ENCODE data around the gene TNFSF4.

The TNFSF4 gene

DNA sequence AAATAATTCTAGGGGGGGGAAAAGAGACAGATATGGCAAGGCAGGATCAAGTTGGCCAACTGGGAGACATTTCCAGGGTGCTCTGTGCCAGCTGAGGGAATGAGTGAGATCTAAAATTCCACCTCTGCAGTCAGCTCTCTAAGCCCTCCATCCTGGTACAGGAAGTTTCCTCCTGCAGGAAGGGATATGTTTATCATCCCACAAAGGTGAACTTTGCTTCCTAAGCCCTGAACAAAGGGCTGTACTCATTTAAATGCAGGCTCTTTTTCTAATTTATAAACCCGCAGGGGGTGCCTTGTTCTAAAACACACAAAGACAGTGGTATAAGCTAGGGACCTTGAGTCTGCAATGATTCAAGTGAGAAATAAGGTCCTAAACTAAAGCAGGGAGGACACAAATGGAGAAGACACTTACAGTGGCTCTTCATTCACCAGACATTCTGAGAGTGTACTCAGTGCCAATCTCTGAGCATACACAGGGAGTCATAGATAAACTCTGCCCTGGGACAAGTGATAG lies 3.6 kb upstream of the TNFSF4 start:
- no peak for DNase-seq (ENCODE audit: low read depth)

DNA sequence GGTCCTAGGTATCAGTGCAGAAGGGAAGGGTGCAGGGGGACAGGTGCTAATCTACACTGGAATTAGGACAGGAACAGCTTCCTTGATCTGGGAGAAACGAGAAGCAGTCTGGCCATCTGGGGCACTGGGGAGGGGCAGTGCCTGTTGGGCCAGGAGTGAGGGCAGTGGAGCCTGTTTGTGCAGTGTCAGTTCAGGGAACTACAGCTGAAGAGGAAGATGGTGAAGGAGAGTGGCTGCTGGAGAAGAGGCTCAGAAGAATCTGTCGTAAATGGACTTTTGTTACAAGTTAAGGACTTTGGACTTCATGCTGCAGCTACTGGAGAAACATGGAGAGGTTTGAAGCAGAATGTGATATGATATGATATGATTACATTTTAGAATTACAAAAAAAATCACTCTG lies 3.2 kb upstream of the TNFSF4 start:
- no peak for DNase-seq (ENCODE audit: low read depth)

DNA sequence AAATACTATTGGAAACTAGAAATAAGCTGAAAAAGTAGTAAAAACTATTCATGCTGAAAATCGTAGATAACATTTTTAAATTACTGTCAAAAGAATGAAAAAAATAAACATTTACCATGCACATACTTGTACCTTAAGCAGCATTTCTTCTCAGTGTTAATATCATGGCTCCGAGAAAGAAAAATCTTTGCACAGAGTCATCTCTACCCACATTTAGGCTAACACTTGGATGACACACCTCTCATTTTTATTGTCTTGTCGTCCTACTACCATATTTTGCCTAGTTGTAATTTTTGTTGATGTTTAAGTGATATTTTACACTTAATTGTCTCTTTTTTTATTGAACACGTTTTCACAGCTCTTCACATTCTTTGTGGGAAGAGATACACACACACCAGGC lies 1.7 kb upstream of the TNFSF4 start:
- no peak for DNase-seq (ENCODE audit: low read depth)

DNA sequence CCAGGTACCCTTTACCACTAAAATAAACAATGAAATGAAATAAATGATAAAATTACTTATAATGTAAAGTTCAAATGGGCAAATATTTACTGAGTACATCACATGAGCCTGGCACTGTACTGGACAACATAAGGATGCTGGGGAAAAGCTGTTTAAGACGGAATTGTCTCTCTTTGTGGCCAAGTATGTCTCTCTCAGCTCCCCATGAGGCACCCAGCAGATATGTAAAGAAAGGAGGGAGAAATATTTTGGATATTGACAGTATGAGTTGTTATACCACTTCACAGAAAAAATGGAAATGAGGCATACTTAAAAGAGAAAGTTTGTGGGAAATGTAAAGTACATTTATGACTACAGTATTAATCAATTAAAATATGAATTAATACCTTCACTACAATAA lies 1.0 kb upstream of the TNFSF4 start:
- DNase-seq (ENCODE audit: low read depth): no peak

DNA sequence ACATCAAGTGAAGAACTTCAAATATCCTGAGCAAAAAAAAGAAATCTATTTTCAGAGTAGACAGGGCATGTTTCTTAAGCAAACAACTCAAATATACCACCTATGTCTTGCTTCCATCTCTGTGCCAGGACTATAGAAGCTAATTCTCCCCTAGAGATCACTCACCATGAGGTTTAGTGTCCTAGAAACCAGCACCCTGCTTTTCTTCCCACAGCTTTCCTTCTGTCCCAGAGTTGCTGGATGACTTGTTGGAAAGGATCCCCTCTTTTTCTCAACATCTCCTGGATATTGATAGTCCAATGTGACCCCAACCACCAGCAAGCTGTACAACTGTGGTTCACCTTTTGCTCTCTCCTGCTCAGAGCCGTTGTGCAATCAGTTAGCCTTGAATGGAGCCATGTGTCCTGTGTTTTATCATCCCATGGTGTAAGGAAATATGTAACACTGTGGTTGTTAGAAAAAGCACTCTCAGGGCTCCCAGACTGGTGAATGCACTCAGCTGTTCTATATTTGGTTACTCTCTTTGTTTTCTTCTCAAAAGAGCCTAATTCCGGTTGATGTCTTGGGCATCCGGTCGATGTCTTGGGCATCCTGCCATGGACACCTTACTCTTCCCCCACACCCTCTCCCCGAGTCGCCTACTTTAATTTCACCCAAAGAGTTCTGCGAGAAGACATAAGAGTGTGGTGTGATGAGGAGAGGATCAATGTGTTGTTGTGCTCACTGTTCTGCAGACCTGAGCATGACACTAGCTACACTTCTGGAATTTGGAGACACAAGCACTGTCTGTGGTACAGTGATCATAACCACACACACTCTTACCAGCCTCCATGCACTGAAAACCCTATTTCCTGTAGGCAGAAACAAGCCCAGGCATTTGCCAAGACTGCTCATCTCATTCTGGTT lies 1.7 kb downstream of the TNFSF4 start:
- DNase-seq (ENCODE audit: low read depth): peak; percentile 93

DNA sequence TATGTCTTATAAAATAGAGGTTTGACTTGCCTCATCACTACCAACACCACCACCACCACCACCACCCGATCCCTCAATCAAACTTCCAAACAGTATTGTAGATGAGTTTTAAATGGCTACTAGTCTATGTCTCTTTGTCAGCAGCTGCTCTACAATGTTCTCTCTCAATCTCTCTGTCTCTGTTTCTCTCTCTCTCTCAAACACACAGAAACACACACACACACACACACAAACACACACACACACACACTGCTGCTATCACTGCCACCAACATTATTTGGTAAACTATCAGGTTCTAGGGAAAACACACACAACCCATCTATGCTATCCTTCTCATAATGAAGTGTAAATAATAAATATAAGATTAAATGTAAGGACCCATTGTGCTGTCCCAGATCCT lies 2.4 kb downstream of the TNFSF4 start:
- DNase-seq (ENCODE audit: low read depth): no peak

DNA sequence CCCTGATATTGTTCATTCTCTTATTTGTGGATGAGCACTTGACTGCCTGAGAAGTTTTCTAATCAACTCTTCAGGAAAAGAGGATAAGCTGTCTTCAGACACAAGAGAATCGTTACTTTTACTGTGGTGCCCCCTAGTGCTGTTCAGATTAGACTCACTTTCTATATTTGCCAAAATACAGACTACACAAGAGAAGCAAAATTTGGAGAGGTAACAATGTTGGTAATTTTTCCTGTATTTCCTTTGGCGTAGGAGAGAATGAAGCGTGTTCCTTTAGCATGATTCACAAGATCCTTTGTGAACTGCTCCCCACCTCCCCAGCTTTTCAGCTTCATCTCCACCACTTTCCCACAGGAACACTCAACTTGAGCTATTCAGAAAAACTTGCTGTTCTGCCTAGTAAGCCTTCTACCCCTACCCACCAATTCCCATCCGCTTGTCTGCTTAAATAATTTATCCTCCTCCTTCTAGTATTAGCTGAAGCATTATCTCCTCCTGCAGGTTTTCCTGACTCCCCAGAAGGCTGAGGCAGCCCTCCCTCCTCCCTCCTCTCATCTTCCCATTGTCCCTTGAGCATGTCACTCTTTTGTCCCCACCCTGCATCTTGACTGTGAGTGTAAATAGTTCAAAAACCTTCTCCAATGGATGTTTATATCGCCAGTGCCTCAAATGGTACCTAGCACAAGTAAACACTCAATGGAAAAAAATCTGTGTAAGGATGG lies 4.5 kb downstream of the TNFSF4 start:
- DNase-seq (ENCODE audit: low read depth): peak; percentile 78

DNA sequence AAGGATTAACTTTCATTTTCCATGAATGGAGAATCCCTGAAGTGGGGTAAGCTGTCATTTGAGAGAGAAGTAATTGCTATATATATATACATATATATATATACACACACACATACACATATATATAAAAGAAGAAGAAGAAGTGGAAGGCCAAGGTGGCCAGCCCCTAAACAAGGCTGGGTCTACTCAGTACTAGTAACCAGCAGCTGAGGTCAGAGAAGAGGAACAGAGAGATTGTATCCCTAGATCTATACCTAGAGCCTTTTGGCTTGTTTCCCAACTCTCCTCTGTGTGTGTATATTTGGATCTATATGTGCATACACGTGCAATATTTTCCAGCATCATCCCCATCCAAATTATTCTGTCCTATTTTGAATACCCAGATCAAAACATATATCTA lies 5.2 kb downstream of the TNFSF4 start:
- DNase-seq (ENCODE audit: low read depth): no peak

DNA sequence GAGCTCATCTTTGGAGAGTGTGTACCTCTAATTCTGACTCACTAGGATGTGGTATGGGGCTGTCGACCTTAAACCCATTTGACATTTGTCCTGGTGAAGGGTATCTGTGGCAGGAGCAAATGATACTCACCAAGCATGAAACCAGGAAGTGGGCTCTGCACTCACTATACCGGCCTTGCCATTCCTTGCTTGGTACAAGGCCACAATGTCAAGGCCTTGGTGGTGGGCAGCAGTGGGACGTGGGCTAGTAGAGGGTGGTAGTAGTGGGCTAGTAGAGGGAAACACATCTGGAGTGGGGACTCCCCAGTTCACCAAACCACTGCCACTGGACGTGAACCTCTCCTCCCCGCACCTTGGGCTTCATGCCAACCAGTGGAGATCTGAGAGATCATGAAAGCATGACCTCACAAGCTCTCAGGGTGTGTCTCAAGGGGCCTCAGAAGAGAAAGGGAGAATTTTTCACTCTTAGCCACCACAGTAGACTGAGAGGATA lies 11.5 kb downstream of the TNFSF4 start:
- no peak for DNase-seq (ENCODE audit: low read depth)

DNA sequence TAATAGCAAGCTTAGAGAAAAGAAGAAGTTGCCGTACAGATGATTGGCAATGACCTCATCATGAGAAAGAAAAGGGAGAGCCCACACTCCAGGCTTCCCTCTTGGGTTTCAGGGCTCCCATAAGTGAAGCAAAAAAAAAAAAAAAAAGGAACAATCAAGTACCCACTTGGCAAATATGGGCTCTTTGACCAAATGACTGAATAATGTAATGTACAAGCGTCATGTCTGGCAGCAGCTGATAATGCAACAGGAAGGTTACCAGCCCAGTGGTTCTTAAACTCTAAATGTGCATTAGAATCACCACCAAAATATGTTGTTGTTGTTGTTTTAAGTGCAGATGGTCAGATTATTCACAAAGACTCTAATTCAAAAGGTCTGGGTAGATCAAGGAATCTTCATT lies 13.5 kb downstream of the TNFSF4 start:
- peak; percentile 50 for DNase-seq (ENCODE audit: low read depth)

DNA sequence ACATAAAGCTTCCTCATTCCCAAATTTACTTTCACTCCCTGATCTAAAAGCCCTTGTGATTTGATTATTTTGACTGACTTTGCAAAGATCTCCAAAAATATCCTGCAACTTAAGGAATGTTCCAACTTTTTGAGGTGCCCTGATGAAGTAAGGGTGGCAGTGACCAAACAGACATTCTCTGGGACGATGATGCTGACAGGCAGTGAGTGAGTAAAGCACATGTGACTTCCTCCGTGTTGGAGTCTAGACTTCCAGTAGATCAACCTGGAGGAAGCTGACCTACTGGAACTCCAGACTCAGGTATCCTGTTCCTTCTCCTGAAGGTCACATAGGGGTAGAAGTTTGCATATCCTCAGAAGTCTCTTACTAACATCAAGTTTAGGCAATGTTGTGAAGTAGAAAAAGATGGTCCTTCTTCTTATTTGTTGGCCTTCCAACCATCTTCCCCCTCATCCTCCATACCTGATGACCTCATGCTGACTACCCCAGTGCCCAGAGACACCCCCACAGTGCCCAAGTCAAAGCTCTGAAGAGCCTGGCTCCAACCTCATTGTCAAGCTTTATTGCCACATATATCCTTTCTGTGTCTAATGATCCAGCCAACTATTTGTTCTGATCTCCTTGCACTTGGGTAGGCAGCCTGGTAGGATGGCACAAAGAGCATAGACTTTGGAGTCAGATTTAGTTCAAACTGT lies 16.0 kb downstream of the TNFSF4 start:
- DNase-seq (ENCODE audit: low read depth): no peak

DNA sequence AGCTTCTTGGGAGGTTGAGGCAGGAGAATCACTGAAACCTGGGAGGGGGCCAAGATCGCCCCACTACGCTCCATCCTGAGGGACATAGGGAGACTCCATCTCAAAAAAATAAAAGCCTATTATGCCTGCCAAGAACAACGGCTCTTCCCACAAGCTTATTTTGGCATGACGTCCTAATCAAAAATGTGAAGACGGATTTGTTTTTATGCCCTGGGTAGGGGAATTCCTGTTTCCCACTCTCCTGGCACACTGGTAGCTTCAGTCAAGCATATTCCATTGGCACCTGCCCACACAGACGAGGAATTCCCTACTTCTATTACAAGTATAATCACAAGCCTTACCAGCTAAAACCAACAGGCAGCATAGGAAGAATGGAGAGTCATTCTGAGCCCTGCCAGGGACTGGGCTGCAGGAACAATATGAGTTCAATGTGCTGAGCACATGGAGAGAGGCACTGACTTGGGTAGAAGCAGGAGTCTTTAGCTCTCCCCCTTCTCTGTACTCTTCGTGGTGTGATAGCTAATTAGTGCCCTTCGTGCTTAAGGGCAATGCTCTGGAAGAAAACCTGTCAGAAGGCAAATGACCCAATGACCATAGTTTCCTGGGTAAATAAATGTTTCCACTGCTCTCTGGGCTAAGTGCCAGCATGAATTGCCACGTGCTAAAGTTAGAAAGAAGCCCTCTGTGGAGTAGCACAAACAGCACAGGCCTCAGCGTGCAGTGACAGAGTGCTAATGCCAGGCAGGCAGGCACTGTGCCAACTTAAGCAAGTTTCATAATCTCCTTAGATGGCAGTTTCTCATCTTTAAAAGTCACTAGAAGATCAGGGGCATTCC lies 16.8 kb downstream of the TNFSF4 start:
- peak; percentile 73 for DNase-seq (ENCODE audit: low read depth)

DNA sequence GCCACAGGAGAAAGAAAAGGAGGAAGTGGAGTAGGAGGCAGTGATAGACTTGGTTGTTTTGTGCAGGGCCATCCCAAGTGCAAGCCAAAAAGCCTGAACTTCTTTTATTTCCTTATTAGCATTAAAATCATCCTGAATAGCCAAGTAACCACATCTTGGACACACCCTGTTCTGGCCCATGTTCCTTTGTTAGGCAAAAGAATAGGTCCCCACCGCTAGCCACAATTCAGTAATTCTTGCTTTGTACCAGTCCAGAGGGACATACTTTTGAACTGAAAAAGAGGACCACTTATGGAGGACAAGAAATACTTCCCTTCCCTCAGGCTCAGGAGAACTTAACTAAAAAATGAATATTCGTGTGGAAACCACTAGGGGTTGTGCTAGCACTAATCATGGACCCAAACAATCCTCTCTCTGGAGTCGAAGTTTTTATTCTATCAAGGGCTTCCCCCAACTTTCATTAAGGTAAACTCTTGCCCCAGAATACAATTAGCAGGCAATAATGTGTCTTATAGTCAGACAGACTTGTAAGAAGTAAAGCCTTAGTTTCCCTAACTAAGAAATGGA lies 19.4 kb downstream of the TNFSF4 start:
- DNase-seq (ENCODE audit: low read depth): no peak

DNA sequence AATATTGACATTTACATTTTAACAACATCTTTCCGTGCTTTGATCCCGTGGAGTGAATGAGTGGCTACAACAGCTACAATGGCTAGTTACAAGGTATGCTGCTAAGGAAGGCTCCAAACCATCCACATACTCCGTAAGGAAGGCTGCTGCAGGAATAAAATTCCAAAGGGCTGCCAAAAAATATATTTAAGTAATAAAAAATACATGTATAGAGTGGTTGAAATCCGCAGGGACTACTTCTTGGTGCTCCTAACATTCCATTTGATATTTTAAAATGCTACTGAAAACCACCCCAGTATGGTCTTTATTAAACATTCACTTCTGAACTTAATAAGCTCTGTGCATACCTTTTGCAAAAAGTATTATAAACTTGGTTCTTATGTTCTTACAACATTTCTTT lies 25.3 kb downstream of the TNFSF4 start:
- DNase-seq (ENCODE audit: low read depth): no peak

DNA sequence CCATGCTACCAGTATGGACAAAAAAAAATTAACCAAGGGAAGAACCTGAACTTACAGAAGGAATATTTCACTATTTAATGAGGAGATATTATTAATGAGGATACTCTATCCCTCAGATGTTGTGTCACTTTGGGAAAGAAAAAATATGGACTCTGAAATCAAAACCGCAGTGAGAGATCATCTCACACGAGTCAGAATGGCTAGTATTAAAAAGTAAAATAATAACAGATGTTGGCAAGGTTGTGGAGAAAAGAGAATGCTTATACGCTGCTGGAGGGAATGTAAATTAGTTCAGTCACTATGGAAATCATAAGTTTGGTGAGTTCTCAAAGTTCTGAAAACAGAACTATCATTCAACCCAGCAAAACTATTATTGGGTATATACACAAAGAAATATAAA lies 30.9 kb downstream of the TNFSF4 start:
- DNase-seq (ENCODE audit: low read depth): no peak

DNA sequence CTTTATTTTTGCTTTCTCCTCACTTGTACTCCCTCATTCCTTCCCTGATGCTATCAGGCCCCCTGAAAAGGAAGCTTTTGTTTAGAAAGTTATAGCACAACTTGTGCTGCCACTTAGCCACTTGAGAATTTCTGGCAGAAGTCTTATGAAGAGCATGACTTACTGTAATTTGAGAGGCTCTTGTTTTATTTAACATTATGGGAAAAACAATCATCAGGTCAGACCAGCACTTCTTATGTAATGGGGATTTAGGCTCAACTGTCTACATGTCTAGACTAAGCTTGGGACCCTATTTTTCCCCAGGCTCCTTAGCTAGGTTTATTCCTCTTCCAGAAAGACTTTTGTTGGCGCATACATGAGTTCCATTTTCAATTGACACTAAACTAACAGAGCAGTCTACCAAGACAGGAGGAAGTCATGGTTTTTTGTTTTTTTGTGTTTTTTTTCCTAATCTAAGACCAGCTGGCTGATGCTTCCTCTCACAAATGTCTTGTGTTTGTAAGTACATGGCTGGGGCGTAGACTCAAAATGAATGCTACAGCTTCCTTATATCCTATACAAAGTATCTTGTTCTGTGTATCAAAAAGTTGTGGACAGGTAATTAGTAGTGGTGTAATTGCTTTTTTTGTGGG lies 31.5 kb downstream of the TNFSF4 start:
- DNase-seq (ENCODE audit: low read depth): no peak

DNA sequence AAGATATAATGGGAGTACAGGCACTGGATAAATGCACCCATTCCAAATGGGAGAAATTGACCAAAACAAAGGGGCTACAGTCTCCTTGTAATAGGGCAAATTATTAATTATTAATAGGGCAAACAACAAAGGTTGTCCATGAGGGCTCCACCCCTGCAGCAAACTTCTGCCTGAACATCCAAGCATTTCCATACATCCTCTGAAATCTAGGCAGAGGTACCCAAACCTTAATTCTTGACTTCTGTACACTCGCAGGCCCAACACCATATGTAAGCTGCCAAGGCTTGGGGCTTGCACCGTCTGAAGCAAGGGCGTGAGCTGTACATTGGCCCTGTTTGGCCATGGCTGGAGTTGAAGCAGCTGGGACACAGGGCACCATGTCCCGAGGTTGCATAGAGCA lies 33.7 kb downstream of the TNFSF4 start:
- DNase-seq (ENCODE audit: low read depth): no peak

DNA sequence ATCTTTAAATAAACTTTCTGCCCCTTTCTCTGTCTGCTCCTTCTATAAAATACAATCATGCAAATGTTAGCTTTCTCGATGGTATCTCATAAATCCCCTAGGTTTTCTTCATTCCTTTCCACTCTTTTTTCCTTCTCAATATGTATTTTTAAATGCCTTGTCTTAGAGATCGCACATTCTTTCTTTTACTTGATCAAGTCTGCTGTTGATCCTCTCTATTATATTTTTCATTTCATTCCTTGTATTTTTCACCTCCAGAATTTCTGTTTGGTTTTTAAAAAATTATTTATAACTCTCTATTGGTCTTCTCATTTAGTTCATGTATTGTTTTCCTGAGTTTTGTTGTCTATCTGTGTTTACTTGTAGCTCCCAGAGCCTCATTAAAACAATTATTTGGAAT lies 36.0 kb downstream of the TNFSF4 start:
- DNase-seq (ENCODE audit: low read depth): no peak

DNA sequence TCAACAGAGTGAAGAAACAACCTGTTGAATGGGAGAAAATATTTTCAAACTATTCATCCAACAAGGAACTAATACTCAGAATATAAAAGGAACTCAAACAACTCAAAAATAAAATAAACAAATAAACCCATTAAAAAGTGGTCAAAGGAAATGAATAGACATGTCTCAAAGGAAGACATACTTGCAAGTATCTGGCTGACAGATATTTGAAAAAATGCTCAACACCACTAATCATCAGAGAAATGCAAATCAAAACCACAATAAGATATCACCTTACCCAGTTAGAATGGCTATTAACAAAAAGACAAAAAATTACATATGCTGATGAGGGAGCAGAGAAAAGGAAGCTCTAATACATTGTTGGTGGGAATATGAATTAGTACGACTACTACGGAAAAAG lies 38.2 kb downstream of the TNFSF4 start:
- no peak for DNase-seq (ENCODE audit: low read depth)

DNA sequence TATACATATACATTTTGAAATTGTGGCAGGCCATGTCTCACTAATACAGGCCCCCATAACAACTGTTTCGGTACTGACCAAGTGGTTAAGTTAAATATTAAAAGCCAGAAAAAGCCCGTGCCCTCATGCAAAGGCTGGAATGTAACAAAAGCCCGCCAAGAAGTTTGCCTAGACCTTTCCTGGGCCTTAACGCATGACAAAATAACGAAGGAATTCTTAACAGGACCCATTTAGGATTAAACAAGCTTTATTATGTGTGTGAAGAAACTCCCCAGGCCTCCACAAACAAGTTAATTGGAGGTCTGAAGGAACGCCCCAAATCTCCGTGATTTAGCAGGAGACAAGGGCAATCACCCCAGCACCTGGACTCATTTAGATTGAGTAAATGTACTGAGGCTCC lies 42.4 kb downstream of the TNFSF4 start:
- no peak for DNase-seq (ENCODE audit: low read depth)

DNA sequence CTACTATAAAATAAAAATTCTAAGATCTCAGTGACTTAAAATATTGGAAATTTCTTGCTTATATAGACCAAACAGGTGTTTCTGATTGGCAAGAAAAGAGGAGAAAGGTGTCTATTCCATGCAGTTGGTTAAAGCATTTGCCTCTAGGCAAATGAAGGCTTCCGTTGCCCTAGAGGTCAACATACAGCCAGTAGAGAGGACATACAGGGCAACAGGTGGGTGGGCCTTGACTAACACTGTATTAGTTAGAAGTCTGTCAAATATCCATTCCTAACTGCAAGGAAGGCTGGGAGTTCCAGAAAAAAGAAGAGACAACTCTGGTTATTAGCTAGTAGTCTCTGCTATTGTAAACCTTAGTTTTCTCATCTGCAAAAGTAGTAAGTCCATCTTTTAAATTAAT lies 43.0 kb downstream of the TNFSF4 start:
- no peak for DNase-seq (ENCODE audit: low read depth)
